ENCODE data around the gene PCF11. TPM values are rescaled to one million over a fixed set of nuclear protein-coding genes. Genes with fewer than 3 reads are reported as not detected.

The PCF11 gene
- total RNA-seq, 1 experiment from 2014 or later = 46.1 TPM

DNA sequence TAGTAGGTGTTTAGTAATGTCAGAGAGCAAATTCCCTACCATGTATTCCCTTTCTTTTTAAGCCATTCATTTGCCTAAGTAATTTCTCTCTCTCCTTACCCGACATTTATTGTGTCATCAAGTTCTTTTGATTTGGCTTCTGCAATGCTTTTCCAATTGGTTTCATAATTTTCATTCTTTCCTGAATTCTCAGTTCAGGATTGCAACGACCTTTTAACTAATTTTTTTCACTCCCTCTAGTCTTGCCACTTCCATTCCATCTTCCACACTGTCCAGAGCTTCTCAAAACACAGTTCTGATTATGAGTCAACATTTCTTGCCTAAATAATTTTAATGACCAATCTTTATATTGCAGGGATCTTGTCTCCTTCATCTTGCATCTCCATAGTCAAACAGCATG lies 44.0 kb upstream of the PCF11 start (continued):
- TF ChIP-seq, protein P1, sequence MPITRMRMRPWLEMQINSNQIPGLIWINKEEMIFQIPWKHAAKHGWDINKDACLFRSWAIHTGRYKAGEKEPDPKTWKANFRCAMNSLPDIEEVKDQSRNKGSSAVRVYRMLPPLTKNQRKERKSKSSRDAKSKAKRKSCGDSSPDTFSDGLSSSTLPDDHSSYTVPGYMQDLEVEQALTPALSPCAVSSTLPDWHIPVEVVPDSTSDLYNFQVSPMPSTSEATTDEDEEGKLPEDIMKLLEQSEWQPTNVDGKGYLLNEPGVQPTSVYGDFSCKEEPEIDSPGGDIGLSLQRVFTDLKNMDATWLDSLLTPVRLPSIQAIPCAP (CRISPR knock-in tag; IDR thresholded peaks at IDR 0.05) = no peak

DNA sequence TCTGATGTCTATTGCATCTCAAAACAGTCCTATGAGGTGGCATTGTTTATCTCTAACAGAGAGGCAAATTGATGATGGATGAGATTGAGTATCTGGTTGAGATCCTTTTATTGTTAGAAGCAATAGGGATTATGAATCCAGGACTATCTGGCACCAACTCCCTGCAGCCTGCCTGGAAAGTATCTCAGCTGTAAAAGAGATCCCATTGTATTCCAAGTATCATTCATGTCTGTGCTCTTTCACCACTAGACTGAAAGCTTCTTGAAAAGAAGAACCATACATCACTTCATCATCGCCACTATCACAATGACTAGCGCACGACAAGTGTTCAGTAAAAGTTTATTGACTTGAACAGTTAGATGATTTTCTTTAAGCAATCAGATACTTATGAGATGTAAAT lies 41.9 kb upstream of the PCF11 start:
- no peak overlapping the region for H3K4me3 Mint-ChIP-seq
- no peak overlapping the region for H3K27ac Mint-ChIP-seq
- no peaks in the 10 kb centered on the region for H3K36me3 Mint-ChIP-seq
- no peaks in the 10 kb centered on the region for H3K4me1 Mint-ChIP-seq
- ATAC-seq (no peak), DNase-seq (ENCODE audit: low spot score) (no peak)
- TF ChIP-seq, protein P2, sequence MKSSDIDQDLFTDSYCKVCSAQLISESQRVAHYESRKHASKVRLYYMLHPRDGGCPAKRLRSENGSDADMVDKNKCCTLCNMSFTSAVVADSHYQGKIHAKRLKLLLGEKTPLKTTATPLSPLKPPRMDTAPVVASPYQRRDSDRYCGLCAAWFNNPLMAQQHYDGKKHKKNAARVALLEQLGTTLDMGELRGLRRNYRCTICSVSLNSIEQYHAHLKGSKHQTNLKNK (CRISPR knock-in tag; IDR thresholded peaks at IDR 0.05) = no peak
- TF ChIP-seq GABPB1 (CRISPR knock-in tag; IDR thresholded peaks at IDR 0.05) (no peak), SMAD3 (CRISPR knock-in tag; IDR thresholded peaks at IDR 0.05; ENCODE audit: borderline replicate concordance) (no peak), ELF4 (CRISPR knock-in tag; IDR thresholded peaks at IDR 0.05; ENCODE audit: low read depth) (no peak), SMAD4 (CRISPR knock-in tag; IDR thresholded peaks at IDR 0.05) (no peak), HMGA2 (CRISPR knock-in tag; IDR thresholded peaks at IDR 0.05) (no peak), CREM (CRISPR knock-in tag; IDR thresholded peaks at IDR 0.05) (no peak), JAZF1 (CRISPR knock-in tag; IDR thresholded peaks at IDR 0.05) (no peak)
- POLR2A ChIA-PET = no interaction called here
- no peaks in the 10 kb centered on the region for H3K9me3 Mint-ChIP-seq
- no peaks in the 10 kb centered on the region for H3K27me3 Mint-ChIP-seq (ENCODE audit: low read depth)
- CTCF ChIA-PET = interaction anchor here (0.6 kb wide), 1 partner anchor 114 kb away, joined by 7 read pairs; no protein-coding TSS in a partner anchor

DNA sequence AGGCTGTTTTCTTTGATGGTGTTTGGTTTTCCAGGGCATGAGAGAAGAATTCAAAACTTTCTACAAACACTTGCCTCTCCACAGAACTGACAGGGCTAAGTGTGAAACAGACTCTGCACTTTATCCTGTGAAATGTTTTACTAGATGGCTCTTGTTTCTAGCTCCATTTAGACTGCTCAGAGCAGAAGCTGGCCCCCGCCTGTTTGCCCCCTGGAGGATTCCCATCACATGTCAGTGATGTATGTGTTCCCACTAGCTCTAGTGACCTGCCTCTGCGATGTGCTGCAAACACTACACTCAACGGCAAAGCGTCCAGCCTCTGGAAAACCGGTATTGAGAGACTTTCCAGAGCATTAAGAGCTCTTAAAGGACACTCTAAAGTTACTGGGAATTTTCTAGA lies 41.4 kb upstream of the PCF11 start:
- Mint-ChIP-seq H3K9me3 (no peaks in the 10 kb centered on the region), H3K4me1 (no peaks in the 10 kb centered on the region; the same call in 1 of the 2 replicates), H3K36me3 (no peaks in the 10 kb centered on the region), H3K4me3 (no peak overlapping the region), H3K27me3 (ENCODE audit: low read depth) (no peaks in the 10 kb centered on the region), H3K27ac (no peak overlapping the region)
- no peak for DNase-seq (ENCODE audit: low spot score)
- TF ChIP-seq ZNF416 (CRISPR knock-in tag; IDR thresholded peaks at IDR 0.05) (no peak), JUN (CRISPR knock-in tag; IDR thresholded peaks at IDR 0.05) (no peak), ETV6 (CRISPR knock-in tag; IDR thresholded peaks at IDR 0.05) (no peak), NFYB (CRISPR knock-in tag; conservative IDR thresholded peaks at IDR 0.05; ENCODE audit: low read depth) (no peak), CREB1 (CRISPR knock-in tag; IDR thresholded peaks at IDR 0.05) (no peak)
- TF ChIP-seq, protein P3, sequence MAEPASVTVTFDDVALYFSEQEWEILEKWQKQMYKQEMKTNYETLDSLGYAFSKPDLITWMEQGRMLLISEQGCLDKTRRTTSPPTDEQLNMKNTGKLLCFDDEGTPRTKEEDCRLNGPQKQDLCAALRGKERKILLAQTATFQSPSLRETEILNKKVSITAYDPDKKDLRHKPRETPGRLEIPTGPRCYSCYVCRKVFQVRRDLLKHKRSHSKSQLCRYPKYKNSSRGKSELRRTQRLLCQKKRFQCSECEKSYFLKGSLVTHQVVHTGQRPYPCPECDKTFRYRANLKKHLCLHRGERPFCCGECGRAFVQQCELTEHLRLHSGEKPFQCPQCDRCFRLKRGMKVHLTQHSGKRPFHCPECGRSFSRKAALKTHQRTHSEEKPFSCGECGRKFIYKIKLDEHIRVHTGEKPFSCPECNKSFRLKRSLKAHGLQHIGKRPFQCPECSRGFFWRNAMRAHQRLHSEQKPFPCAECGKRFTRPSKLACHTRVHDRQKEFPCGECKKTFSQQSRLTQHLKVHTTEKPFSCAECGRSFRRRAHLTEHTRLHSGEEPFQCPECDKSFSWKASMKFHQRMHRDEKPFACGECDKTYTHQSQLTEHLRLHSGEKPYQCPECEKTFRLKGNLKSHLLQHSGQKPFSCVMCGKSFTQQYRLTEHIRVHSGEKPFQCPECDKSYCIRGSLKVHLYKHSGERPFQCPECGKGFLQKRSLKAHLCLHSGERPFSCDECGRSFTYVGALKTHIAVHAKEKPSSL (CRISPR knock-in tag; conservative IDR thresholded peaks at IDR 0.05) = no peak
- TF ChIP-seq, protein P4, sequence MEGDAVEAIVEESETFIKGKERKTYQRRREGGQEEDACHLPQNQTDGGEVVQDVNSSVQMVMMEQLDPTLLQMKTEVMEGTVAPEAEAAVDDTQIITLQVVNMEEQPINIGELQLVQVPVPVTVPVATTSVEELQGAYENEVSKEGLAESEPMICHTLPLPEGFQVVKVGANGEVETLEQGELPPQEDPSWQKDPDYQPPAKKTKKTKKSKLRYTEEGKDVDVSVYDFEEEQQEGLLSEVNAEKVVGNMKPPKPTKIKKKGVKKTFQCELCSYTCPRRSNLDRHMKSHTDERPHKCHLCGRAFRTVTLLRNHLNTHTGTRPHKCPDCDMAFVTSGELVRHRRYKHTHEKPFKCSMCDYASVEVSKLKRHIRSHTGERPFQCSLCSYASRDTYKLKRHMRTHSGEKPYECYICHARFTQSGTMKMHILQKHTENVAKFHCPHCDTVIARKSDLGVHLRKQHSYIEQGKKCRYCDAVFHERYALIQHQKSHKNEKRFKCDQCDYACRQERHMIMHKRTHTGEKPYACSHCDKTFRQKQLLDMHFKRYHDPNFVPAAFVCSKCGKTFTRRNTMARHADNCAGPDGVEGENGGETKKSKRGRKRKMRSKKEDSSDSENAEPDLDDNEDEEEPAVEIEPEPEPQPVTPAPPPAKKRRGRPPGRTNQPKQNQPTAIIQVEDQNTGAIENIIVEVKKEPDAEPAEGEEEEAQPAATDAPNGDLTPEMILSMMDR (IDR thresholded peaks at IDR 0.05) = no peak
- TF ChIP-seq, protein P5, sequence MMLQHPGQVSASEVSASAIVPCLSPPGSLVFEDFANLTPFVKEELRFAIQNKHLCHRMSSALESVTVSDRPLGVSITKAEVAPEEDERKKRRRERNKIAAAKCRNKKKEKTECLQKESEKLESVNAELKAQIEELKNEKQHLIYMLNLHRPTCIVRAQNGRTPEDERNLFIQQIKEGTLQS (CRISPR knock-in tag; conservative IDR thresholded peaks at IDR 0.05) = no peak
- TF ChIP-seq, protein P6, sequence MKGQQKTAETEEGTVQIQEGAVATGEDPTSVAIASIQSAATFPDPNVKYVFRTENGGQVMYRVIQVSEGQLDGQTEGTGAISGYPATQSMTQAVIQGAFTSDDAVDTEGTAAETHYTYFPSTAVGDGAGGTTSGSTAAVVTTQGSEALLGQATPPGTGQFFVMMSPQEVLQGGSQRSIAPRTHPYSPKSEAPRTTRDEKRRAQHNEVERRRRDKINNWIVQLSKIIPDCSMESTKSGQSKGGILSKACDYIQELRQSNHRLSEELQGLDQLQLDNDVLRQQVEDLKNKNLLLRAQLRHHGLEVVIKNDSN (CRISPR knock-in tag; IDR thresholded peaks at IDR 0.05) = no peak
- TF ChIP-seq, protein P1 (CRISPR knock-in tag; IDR thresholded peaks at IDR 0.05) = no peak
- TF ChIP-seq, protein P7, sequence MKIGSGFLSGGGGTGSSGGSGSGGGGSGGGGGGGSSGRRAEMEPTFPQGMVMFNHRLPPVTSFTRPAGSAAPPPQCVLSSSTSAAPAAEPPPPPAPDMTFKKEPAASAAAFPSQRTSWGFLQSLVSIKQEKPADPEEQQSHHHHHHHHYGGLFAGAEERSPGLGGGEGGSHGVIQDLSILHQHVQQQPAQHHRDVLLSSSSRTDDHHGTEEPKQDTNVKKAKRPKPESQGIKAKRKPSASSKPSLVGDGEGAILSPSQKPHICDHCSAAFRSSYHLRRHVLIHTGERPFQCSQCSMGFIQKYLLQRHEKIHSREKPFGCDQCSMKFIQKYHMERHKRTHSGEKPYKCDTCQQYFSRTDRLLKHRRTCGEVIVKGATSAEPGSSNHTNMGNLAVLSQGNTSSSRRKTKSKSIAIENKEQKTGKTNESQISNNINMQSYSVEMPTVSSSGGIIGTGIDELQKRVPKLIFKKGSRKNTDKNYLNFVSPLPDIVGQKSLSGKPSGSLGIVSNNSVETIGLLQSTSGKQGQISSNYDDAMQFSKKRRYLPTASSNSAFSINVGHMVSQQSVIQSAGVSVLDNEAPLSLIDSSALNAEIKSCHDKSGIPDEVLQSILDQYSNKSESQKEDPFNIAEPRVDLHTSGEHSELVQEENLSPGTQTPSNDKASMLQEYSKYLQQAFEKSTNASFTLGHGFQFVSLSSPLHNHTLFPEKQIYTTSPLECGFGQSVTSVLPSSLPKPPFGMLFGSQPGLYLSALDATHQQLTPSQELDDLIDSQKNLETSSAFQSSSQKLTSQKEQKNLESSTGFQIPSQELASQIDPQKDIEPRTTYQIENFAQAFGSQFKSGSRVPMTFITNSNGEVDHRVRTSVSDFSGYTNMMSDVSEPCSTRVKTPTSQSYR (CRISPR knock-in tag; IDR thresholded peaks at IDR 0.05) = no peak
- CTCF ChIA-PET = interaction anchor here (0.6 kb wide), 1 partner anchor 115 kb away, joined by 7 read pairs; no protein-coding TSS in a partner anchor
- ATAC-seq = peak; percentile 61
- POLR2A ChIA-PET = no interaction called here
